Measurements from ENCODE around the gene C16orf82.

The C16orf82 gene

DNA sequence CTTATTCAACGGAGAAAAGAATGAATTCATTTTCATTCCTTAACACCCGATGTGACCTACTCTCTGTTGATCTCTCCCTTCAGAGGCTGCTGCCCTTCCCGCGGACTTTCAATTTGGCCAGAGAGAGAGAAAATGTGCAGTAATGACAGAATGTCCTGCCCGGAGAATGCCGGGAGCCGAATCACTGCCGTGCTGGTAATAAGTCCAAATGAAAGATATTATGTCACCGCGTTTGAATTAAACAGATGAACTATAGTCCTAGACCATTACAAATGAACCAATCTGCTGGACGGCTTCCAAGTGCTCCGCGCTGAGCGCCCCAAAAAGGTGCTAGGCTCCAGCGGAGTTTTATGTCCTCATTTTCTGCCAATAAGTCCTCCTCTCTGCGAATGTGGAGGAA is 14.7 kb upstream of the C16orf82 start:
- TF ChIP-seq, protein P1, sequence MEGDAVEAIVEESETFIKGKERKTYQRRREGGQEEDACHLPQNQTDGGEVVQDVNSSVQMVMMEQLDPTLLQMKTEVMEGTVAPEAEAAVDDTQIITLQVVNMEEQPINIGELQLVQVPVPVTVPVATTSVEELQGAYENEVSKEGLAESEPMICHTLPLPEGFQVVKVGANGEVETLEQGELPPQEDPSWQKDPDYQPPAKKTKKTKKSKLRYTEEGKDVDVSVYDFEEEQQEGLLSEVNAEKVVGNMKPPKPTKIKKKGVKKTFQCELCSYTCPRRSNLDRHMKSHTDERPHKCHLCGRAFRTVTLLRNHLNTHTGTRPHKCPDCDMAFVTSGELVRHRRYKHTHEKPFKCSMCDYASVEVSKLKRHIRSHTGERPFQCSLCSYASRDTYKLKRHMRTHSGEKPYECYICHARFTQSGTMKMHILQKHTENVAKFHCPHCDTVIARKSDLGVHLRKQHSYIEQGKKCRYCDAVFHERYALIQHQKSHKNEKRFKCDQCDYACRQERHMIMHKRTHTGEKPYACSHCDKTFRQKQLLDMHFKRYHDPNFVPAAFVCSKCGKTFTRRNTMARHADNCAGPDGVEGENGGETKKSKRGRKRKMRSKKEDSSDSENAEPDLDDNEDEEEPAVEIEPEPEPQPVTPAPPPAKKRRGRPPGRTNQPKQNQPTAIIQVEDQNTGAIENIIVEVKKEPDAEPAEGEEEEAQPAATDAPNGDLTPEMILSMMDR (IDR thresholded peaks at IDR 0.05; ENCODE audit: low read depth, low read length, missing control alignments), result no peak
- no peak overlapping the region for H3K4me3 ChIP-seq (replicated peaks; ENCODE audit: low read depth, low read length)
- DNase-seq (ENCODE audit: extremely low read depth, low read depth), result no peak

DNA sequence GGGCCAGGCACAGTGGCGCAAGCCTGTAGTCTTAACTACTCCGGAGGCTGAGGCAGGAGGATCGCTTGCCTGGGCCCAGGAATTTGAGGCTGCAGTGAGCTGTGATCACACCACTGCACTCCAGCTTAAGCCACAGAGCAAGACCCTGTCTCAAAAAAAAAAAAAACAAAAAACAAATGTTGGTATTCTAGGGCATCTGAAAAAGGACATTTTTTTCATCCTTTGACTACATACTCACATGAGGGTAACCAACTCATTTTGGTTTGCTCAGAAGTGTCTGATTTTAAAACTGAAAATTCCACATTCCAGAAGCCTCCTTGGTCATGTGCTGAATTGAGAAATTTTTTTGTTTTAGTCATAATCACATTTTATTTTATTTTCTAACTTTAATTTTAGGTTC is 12.7 kb upstream of the C16orf82 start:
- no peak overlapping the region for H3K4me3 ChIP-seq (replicated peaks; ENCODE audit: low read depth, low read length)
- DNase-seq (ENCODE audit: extremely low read depth, low read depth), result no peak
- TF ChIP-seq, protein P1 (IDR thresholded peaks at IDR 0.05; ENCODE audit: low read depth, low read length, missing control alignments), result no peak

DNA sequence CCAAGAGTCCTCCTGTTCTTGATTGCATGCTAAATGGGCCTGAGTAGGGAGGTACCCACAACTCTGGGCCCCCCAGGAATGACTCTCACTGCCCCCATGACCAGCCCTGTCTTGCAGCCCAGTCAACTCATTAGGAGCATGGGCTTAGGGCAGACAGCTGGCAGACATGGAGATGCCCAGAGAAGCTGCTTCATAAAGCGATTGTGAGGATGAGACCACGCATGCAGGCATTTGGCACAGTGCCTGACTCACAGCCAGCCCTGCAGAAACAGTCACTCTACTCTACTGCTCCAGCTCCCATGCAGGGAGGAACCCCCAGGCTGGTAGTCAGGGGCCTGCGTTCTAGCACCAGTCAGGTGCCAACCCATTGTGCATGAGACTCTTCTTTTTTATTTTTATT is 8.4 kb upstream of the C16orf82 start:
- TF ChIP-seq, protein P1 (IDR thresholded peaks at IDR 0.05; ENCODE audit: low read depth, low read length, missing control alignments), result no peak
- no peak for DNase-seq (ENCODE audit: extremely low read depth, low read depth)
- no peak overlapping the region for H3K4me3 ChIP-seq (replicated peaks; ENCODE audit: low read depth, low read length)

DNA sequence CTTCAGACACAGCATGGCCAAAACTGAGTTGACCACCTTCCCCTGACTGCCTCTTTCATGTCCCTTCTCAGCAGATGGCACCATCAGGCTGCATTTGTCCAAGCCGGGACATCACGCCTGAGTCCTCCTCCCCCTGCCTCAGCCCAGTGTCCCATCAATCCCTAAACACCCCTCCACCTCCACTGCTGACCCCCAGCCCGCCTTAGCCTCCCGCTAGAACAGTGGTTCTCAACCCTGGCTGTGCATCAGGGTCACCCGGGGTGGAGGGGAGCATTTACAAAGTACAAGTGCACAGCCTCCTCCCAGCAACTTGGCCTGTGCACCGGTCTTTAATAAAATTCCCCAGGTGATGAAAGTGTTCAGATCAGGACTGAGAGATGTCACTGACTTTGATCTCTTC is 4.0 kb downstream of the C16orf82 start:
- H3K4me3 ChIP-seq (replicated peaks; ENCODE audit: low read depth, low read length), result no peak overlapping the region
- TF ChIP-seq, protein P1 (IDR thresholded peaks at IDR 0.05; ENCODE audit: low read depth, low read length, missing control alignments), result no peak
- no peak for DNase-seq (ENCODE audit: extremely low read depth, low read depth)

DNA sequence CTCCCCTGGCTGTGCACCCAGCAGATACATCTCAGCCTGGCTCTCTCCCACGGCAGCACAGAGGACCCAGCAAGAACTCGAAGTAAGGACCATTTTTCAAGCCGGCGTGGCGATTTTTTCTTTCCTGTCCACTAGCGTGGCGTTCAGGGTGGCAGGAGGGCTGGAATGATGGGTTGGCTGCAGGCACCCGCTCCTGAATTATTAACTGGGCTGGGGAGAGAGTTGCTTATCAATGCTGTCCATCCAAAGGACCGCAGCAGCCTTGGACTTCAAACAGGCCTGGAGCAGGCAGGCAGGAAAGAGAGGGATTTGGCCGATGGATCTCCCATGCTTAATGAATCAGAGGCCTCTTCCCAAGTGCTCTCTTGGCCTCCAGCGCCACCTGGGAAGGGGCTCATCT is 7.0 kb downstream of the C16orf82 start:
- TF ChIP-seq, protein P1 (IDR thresholded peaks at IDR 0.05; ENCODE audit: low read depth, low read length, missing control alignments), result no peak
- no peak for DNase-seq (ENCODE audit: extremely low read depth, low read depth)
- no peak overlapping the region for H3K4me3 ChIP-seq (replicated peaks; ENCODE audit: low read depth, low read length)

DNA sequence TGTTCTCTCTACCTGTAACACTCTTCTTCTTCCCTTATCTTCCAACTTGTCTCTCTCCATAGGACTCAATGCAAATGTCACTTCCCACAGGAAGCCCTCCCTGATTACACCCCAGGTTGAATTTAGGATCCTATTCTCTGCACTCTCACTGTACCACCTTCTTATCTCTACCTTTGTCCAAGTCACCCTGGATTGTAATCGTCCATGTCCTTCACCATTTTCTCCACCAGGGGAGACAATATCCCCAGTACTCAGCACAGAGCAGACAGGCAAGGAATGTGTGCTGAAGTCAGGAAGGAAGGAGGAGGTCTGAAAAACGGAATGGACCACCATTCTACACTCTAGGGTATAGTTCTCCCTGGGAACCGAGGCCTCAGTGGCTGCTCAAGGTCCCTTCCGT is 14.2 kb downstream of the C16orf82 start:
- H3K4me3 ChIP-seq (replicated peaks; ENCODE audit: low read depth, low read length), result no peak overlapping the region
- DNase-seq (ENCODE audit: extremely low read depth, low read depth), result no peak
- TF ChIP-seq, protein P1 (IDR thresholded peaks at IDR 0.05; ENCODE audit: low read depth, low read length, missing control alignments), result peak; percentile 39

DNA sequence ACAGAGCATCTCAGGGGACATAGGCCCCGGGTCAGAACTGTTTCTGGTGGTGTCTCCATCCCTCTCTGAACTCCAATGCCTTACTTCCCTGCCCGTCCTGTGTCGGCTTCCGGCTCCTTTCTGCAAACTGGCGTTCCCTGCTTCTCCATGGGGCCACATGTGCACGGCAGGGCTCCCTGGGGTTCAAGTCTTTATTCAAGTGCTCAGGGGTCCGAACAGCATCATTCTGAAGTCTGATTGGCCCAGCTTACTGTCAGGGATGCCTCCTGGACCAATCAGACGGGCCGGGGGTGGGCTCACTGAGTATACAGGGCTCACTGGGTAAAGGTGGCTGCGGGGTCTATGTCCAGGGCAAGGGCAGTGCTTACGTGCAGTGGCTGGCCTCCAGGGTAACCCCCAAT is 17.1 kb downstream of the C16orf82 start:
- no peak overlapping the region for H3K4me3 ChIP-seq (replicated peaks; ENCODE audit: low read depth, low read length)
- TF ChIP-seq, protein P1 (IDR thresholded peaks at IDR 0.05; ENCODE audit: low read depth, low read length, missing control alignments), result no peak
- no peak for DNase-seq (ENCODE audit: extremely low read depth, low read depth)

All from HFF-Myc (cell line).